ENCODE results near the gene CHEK2.

CHEK2 gene

GRCh38 chr22:28736301-28737155 is 5.1 kb downstream of the CHEK2 start:
- no peaks in the 10 kb centered on the region for H3K4me1 ChIP-seq (ENCODE audit: control insufficient read depth, insufficient read depth, low read length)
- no peaks in the 10 kb centered on the region for H3K9me3 ChIP-seq (ENCODE audit: control insufficient read depth, low read length)
- no peak overlapping the region for H3K9ac ChIP-seq (ENCODE audit: low read length)
- H3K27me3 ChIP-seq (ENCODE audit: control insufficient read depth, insufficient read depth, low read length), result no peaks in the 10 kb centered on the region
- H3K4me3 ChIP-seq (ENCODE audit: low read length), result no peak overlapping the region
- no peaks in the 10 kb centered on the region for H3K36me3 ChIP-seq (ENCODE audit: control insufficient read depth, insufficient read depth, low read length)

GRCh38 chr22:28734393-28734792 is 7.2 kb downstream of the CHEK2 start:
- H3K27me3 ChIP-seq (ENCODE audit: control insufficient read depth, insufficient read depth, low read length), result no peaks in the 10 kb centered on the region
- H3K9ac ChIP-seq (ENCODE audit: low read length), result no peak overlapping the region
- no peak overlapping the region for H3K4me3 ChIP-seq (ENCODE audit: low read length)

GRCh38 chr22:28730179-28730578 is 11.4 kb downstream of the CHEK2 start:
- H3K4me1 ChIP-seq (ENCODE audit: control insufficient read depth, insufficient read depth, low read length), result no peaks in the 10 kb centered on the region
- no peaks in the 10 kb centered on the region for H3K9me3 ChIP-seq (ENCODE audit: control insufficient read depth, low read length)
- no peak overlapping the region for H3K4me3 ChIP-seq (ENCODE audit: low read length)
- no peaks in the 10 kb centered on the region for H3K36me3 ChIP-seq (ENCODE audit: control insufficient read depth, insufficient read depth, low read length)
- no peaks in the 10 kb centered on the region for H3K27me3 ChIP-seq (ENCODE audit: control insufficient read depth, insufficient read depth, low read length)
- H3K9ac ChIP-seq (ENCODE audit: low read length), result no peak overlapping the region

More at GRCh38 chr22:28734393-28734792, 7.2 kb downstream of the CHEK2 start:
- Histone ChIP-seq H3K4me1 (ENCODE audit: control insufficient read depth, insufficient read depth, low read length) (no peaks in the 10 kb centered on the region), H3K36me3 (ENCODE audit: control insufficient read depth, insufficient read depth, low read length) (no peaks in the 10 kb centered on the region), H3K9me3 (ENCODE audit: control insufficient read depth, low read length) (no peaks in the 10 kb centered on the region)

GRCh38 chr22:28728621-28729313 is 12.9 kb downstream of the CHEK2 start:
- no peaks in the 10 kb centered on the region for H3K9me3 ChIP-seq (ENCODE audit: control insufficient read depth, low read length)
- no peak overlapping the region for H3K9ac ChIP-seq (ENCODE audit: low read length)
- no peaks in the 10 kb centered on the region for H3K27me3 ChIP-seq (ENCODE audit: control insufficient read depth, insufficient read depth, low read length)
- H3K36me3 ChIP-seq (ENCODE audit: control insufficient read depth, insufficient read depth, low read length), result no peaks in the 10 kb centered on the region
- H3K4me1 ChIP-seq (ENCODE audit: control insufficient read depth, insufficient read depth, low read length), result no peaks in the 10 kb centered on the region
- H3K4me3 ChIP-seq (ENCODE audit: low read length), result no peak overlapping the region

GRCh38 chr22:28728002-28728401 is 13.6 kb downstream of the CHEK2 start:
- no peak overlapping the region for H3K4me3 ChIP-seq (ENCODE audit: low read length)
- H3K27me3 ChIP-seq (ENCODE audit: control insufficient read depth, insufficient read depth, low read length), result no peaks in the 10 kb centered on the region
- H3K9me3 ChIP-seq (ENCODE audit: control insufficient read depth, low read length), result no peaks in the 10 kb centered on the region

GRCh38 chr22:28718044-28718443 is 23.6 kb downstream of the CHEK2 start:
- Histone ChIP-seq H3K4me1 (ENCODE audit: control insufficient read depth, insufficient read depth, low read length) (no peaks in the 10 kb centered on the region), H3K9me3 (ENCODE audit: control insufficient read depth, low read length) (no peaks in the 10 kb centered on the region), H3K27me3 (ENCODE audit: control insufficient read depth, insufficient read depth, low read length) (no peaks in the 10 kb centered on the region), H3K9ac (ENCODE audit: low read length) (no peak overlapping the region), H3K36me3 (ENCODE audit: control insufficient read depth, insufficient read depth, low read length) (peaks cover 4% of the 10 kb centered on the region), H3K4me3 (ENCODE audit: low read length) (no peak overlapping the region)

More at GRCh38 chr22:28728002-28728401, 13.6 kb downstream of the CHEK2 start:
- Histone ChIP-seq H3K9ac (ENCODE audit: low read length) (no peak overlapping the region), H3K4me1 (ENCODE audit: control insufficient read depth, insufficient read depth, low read length) (no peaks in the 10 kb centered on the region), H3K36me3 (ENCODE audit: control insufficient read depth, insufficient read depth, low read length) (no peaks in the 10 kb centered on the region)

GRCh38 chr22:28716686-28717085 is 24.9 kb downstream of the CHEK2 start:
- Histone ChIP-seq H3K4me3 (ENCODE audit: low read length) (no peak overlapping the region), H3K27me3 (ENCODE audit: control insufficient read depth, insufficient read depth, low read length) (no peaks in the 10 kb centered on the region), H3K9me3 (ENCODE audit: control insufficient read depth, low read length) (no peaks in the 10 kb centered on the region), H3K4me1 (ENCODE audit: control insufficient read depth, insufficient read depth, low read length) (no peaks in the 10 kb centered on the region), H3K9ac (ENCODE audit: low read length) (no peak overlapping the region), H3K36me3 (ENCODE audit: control insufficient read depth, insufficient read depth, low read length) (peaks cover 4% of the 10 kb centered on the region)

- H3K9ac ChIP-seq (ENCODE audit: low read length), result no peak overlapping the region
- no peak overlapping the region for H3K4me3 ChIP-seq (ENCODE audit: low read length)
- H3K9me3 ChIP-seq (ENCODE audit: control insufficient read depth, low read length), result no peaks in the 10 kb centered on the region
- H3K4me1 ChIP-seq (ENCODE audit: control insufficient read depth, insufficient read depth, low read length), result no peaks in the 10 kb centered on the region
- H3K36me3 ChIP-seq (ENCODE audit: control insufficient read depth, insufficient read depth, low read length), result peaks cover under 1% of the 10 kb centered on the region
- no peaks in the 10 kb centered on the region for H3K27me3 ChIP-seq (ENCODE audit: control insufficient read depth, insufficient read depth, low read length)
These were observed 26.0 kb downstream of the CHEK2 start for GRCh38 chr22:28715611-28716010.

GRCh38 chr22:28714043-28714628 is 27.5 kb downstream of the CHEK2 start:
- Histone ChIP-seq H3K4me1 (ENCODE audit: control insufficient read depth, insufficient read depth, low read length) (no peaks in the 10 kb centered on the region), H3K9me3 (ENCODE audit: control insufficient read depth, low read length) (no peaks in the 10 kb centered on the region), H3K27me3 (ENCODE audit: control insufficient read depth, insufficient read depth, low read length) (no peaks in the 10 kb centered on the region), H3K36me3 (ENCODE audit: control insufficient read depth, insufficient read depth, low read length) (no peaks in the 10 kb centered on the region), H3K4me3 (ENCODE audit: low read length) (no peak overlapping the region), H3K9ac (ENCODE audit: low read length) (no peak overlapping the region)

- no peaks in the 10 kb centered on the region for H3K27me3 ChIP-seq (ENCODE audit: control insufficient read depth, insufficient read depth, low read length)
- H3K4me1 ChIP-seq (ENCODE audit: control insufficient read depth, insufficient read depth, low read length), result no peaks in the 10 kb centered on the region
- no peak overlapping the region for H3K9ac ChIP-seq (ENCODE audit: low read length)
- H3K36me3 ChIP-seq (ENCODE audit: control insufficient read depth, insufficient read depth, low read length), result no peaks in the 10 kb centered on the region
- H3K9me3 ChIP-seq (ENCODE audit: control insufficient read depth, low read length), result no peaks in the 10 kb centered on the region
- H3K4me3 ChIP-seq (ENCODE audit: low read length), result no peak overlapping the region
These were observed 29.5 kb downstream of the CHEK2 start for GRCh38 chr22:28711820-28712777.

- Histone ChIP-seq H3K27me3 (ENCODE audit: control insufficient read depth, insufficient read depth, low read length) (no peaks in the 10 kb centered on the region), H3K9ac (ENCODE audit: low read length) (no peak overlapping the region), H3K36me3 (ENCODE audit: control insufficient read depth, insufficient read depth, low read length) (no peaks in the 10 kb centered on the region), H3K4me3 (ENCODE audit: low read length) (no peak overlapping the region), H3K9me3 (ENCODE audit: control insufficient read depth, low read length) (no peaks in the 10 kb centered on the region), H3K4me1 (ENCODE audit: control insufficient read depth, insufficient read depth, low read length) (no peaks in the 10 kb centered on the region)
These were observed 30.3 kb downstream of the CHEK2 start for GRCh38 chr22:28711341-28711740.

Data from mucosa of stomach (tissue), 1 donor.